HG03460 (cell line): ENCODE data around the gene CTNNBL1.
"Not testable (repeated sequence)": the region's sequence is repeated elsewhere in the genome, so short reads cannot be mapped to it uniquely, and the experiment has no call there.

ENCODE experiments used
- ATAC-seq: cut with Tn5 transposase; IDR thresholded peaks from one replicate; pipeline ENCODE4 v1.9.1; 2021; ENCODE audit not compliant: unreplicated experiment

CTNNBL1 gene

GRCh38 chr20:37677969-37678861 lies 15.6 kb upstream of the CTNNBL1 start:
- no peak for ATAC-seq

DNA sequence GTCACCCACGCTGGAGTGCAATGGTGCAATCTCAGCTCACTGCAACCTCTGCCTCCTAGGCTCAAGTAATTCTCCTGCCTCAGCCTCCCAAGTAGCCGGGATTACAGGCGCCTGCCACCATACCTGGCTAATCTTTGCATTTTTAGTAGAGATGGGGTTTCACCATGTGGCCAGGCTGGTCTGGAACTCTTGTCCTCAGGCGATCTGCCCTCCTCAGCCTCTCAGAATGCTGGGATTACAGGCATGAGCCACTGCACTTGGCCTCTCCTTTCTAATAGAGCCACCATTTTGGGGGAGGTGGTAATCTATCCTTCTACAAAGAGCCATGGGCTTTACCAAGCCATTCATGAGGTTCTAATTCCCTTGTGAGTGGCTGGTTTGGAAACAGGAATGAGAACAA lies 14.1 kb upstream of the CTNNBL1 start:
- not testable (repeated sequence) for ATAC-seq

DNA sequence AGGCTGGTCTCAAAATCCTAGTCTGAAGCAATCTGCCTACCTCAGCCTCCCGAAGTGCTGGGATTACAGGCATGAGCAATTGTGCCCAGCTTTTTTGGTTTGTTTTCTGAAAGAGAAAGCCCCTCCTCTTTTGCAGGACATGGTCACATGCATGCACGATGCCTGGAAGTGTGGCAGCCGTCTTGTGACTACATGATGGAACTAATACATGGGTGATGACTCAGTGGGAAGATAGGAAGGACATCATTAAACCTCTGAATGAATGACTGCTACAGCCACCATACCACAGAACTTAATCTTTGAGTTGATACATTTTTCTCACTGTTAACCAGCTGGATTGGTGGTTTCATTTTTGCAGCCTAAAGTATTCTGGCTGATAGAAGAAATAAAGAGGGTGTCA lies 13.4 kb upstream of the CTNNBL1 start:
- ATAC-seq, result no peak

DNA sequence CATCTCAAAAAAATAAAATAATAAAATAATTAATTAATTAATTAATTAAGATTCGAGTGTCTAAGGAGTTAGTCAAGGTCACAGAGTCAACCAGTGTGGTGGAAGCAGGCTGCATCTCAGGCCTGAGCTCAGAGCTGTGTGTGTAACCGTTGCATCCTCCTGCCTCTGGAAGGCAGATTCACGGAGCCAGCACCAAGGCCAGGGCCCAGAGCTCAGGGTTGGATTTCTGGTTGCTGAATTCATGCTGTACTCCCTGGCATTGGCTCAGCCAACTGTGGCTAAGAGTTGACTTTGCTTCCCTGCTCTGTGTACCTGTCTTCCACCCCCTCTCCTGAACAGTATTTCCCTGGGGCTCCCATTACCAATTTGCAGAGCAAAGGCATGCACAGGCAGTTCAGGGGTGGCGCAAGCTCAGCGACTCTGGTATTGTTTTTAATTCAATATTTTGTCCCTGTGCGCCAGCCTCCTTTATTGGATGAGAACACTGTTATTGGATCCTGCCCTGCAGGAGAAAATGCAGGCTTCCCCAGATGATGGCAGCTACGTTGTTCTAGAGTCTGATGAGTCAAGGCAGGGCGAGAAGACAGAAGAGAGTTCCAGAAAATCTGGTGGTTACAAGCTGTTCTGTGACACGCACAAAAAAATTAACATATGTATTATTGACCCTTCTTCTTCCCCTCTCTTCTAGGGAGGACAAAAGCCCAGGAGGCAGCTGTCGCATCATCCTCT lies 12.3 kb upstream of the CTNNBL1 start:
- no peak for ATAC-seq

DNA sequence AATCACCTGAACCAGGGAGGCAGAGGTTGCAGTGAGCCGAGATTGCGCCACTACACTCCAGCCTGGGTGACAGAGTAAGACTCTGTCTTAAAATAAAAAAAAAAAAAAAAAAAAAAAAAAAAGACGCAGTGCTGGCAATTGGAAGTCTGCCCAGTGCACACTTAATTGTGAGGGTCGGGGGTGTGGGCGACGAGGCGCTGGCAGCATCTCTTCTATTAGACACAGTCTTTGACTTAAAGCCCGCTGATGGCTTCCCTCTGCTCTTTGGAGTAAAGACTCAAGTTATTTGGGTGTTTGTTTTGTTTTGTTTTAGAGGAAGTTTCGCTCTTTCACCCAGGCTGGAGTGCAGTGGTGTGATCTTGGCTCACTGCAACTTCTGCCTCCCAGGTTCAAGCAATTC lies 10.7 kb upstream of the CTNNBL1 start:
- ATAC-seq, result not testable (repeated sequence)

DNA sequence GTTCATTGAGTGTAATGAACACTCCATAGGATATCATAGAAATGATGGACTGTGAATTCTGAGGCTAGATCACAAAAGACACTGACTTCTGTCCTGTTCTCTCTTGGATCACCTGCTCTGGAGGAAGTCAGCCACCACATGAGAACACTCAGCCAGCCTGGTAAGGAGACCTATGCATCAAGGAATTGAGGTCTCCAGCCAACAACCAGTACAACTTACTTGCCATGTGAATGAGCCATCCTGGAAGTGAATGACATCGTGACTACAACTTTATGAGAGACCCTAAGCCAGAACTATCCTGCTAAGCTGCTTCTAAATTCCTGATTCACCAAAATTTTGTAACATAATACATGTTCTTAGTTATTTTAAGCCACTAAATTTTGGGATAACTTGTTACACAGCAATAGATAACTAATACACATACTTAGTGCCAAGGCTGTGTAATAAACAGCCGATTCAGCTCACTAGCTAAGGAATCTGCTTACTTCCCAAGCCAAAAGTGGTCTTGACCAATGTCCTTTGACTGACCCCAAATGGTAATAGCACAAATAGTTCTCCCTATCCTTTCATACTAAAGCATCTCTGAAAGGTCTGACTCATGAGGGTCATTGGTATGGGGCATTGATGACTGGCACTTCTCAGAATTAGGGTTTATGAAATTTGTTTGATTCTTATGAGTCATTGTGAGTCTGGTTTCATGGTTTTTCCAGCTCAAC lies 6.9 kb upstream of the CTNNBL1 start:
- ATAC-seq, result no peak

DNA sequence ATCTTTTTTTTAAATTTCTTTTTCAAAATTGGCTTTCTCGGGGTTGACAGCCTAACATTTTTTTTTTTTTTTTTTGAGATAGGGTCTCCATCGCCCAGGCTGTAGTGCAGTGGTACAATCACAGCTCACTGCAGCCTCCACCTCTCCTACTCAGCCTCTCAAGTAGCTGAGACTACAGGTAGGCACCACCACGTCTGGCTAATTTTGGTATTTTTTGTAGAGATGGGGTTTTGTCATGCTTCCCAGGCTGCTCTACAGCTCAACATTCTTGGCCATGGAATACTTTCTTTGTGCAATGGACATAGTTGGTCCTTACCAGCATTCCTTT lies 6.4 kb upstream of the CTNNBL1 start:
- no peak for ATAC-seq

GRCh38 chr20:37688093-37688492 lies 5.7 kb upstream of the CTNNBL1 start:
- no peak for ATAC-seq

DNA sequence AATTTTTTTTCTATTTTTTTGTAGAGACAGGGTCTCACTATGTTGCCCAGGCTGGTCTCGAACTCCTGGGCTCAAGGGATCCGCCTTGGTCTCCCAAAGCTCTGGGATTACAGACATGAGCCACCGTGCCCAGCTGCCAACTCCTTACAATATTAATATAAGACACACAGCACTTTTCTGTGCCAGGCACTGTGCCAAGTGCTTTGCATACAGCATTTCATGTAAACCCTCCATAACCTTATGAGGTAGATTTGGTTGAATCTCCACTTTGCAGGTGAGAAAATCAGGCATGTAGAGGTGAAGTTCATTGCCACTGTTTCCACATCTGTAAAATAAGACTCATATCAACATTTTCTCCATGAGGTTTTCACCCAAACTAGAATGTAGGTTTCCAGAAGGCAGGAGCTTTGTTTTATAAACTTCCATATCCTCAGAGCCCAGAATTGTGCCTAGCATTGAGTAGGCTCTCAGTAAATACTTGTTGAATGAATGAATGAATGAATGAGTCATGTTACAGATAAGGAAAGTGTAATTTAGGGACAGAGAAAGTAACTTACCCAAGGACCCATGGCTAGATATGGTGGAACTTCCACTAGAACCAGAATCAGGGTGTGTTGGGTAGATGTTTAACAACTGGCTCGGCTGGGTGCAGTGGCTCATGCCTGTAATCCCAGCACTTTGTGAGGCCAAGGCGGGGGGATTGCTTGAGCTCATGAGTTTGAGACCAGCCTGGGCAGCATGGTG lies 3.0 kb upstream of the CTNNBL1 start:
- no peak for ATAC-seq

DNA sequence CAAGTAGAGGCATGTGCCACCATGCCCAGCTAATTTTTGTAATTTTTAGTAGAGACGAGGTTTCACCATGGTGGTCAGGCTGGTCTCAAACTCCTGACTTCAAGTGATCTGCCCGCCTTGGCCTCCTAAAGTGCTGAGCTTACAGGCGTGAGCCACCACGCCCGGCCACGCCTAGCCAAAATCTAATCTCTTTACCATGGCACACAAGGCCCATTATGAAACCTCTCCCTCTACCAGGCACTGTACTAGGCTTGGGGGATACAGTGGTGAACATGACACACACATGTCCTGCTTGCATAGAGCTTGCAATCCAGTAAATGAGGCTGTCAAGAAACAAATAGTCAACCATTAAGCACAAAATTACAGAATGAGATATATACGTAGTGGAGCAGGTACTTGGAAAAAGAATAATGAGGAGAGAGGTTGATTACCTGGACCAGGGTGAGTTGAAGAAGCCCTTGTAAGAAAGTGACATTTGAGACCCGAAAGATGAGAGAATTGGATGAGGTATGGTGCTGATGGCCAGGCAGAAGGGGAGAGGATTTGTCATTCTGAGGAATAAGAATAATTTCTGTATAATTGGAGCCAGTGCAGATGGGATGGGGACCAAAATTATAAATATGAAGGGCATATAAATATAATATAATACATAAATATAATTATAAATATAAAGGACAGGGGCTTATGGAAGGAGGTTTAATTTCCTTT lies 1.2 kb upstream of the CTNNBL1 start:
- no peak for ATAC-seq

- no peak for ATAC-seq
These were observed 592 bp upstream of the CTNNBL1 start for GRCh38 chr20:37693242-37693634.

DNA sequence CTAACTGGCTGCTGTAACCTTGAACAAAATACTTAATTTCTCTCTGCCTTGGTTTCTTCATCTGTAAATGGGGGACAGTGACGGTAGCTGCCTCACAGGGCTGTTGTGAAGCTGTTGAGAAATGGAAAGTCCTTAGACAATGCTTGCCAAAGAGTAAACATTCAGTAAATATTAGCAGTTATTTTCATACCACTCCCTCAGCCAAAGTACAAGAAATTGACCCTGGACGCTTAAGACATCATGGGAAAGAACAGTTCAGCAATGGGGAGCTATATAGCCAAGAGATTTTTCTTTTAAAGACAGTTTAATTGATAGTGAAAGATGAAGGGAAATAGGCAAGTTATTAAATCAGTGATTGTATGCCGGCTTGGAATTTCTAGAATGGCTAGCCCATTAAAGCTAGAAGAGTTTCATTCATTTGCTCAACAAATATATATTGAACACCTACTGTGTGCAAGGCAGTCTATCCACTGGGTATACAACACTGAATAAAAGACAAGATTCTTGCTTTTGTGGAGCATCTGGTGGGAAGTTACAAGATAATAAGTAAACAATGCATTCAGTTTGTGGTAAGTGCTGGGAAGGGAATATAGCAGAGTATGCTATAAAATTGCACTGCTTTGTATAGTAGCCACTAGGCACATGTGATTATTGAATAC lies 2.0 kb downstream of the CTNNBL1 start:
- ATAC-seq, result no peak

DNA sequence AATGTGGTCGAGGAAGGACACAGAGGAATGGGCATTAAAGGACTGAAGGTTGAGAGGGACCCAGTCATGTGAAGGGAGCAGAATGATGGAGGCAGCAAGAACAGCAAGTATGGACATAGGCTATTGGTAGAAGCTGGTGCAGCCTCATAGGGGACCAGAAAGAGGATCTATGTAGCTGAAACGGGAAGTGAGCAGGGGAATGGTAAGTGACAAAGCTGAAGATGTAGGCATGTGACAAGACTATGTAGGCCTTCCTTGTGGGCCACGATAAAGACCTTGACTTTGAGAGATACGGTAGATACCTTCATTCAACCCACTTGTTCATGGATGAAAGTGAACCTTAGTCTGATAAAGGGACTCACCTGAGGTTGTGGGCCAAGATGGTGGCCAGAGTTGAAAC lies 3.5 kb downstream of the CTNNBL1 start:
- no peak for ATAC-seq

- ATAC-seq, result no peak
These were observed 5.4 kb downstream of the CTNNBL1 start for GRCh38 chr20:37699202-37699601.

DNA sequence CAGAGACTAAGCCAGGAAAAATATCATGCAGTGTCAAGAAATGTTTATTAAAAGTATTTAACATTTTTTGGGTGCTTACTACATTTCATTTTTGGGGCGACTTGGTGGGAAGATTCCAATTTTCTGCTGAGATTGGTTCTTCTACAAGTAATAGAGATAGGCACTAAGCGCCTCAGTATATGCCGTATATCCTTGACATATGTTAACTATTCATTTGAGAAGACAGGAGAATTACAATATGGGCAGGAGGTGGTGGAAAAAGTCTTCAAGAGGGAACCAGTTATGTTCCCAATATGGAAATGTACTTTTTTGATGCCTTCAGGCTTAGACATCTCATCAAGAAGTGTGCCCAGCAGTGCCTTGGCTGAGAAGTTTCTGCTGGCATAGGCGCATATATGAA lies 6.5 kb downstream of the CTNNBL1 start:
- ATAC-seq, result no peak

GRCh38 chr20:37701676-37702075 lies 7.8 kb downstream of the CTNNBL1 start:
- not testable (repeated sequence) for ATAC-seq

GRCh38 chr20:37702403-37703034 lies 8.7 kb downstream of the CTNNBL1 start:
- ATAC-seq, result no peak

- ATAC-seq, result no peak
These were observed 9.4 kb downstream of the CTNNBL1 start for GRCh38 chr20:37703035-37703845.

DNA sequence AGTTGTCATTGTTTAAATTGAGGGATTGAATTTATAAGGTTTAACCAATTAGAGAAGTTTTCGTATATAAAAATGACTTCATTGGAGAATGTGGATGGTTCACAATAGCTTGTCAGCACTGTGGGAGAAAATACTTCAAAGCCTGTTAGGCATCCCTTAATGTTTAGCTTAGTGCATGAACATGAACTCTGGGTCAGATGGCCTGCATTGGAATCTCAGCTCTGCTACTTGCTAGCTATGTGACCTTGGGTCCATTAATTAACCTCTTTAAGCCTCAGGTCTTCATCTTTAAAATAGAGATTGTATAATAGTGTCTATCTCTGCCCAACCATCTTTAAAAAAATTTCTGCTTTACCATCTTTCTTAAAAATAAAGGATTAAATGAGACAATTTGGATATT lies 11.1 kb downstream of the CTNNBL1 start:
- no peak for ATAC-seq
